RWPE1 (cell line): ENCODE measurements around the gene FOXL3.

Source experiments
- CTCF ChIA-PET: fragments of 350-600 bp; sonication (Branson Sonifier 250); formaldehyde crosslinking; extraction: SDS; loops from one replicate; lab custom pipeline; 2021; lab: Yijun Ruan, JAX
- POLR2A ChIA-PET: fragments of 400-600 bp; formaldehyde crosslinking; extraction: SDS; loops from one replicate; lab custom pipeline; 2020; ENCODE audit warnings: antibody characterized with exemption; ENCODE audit not compliant: low non-redundant PET; lab: Yijun Ruan, JAX
- DNase-seq: peaks from one replicate; pipeline ENCODE4 v3.0.0; 2012; ENCODE audit warnings: low spot score
- H3K27ac ChIP-seq: fragments of 450-650 bp; 2 replicates; pipeline ENCODE4 v1.5.1; 2017
- CTCF ChIP-seq: fragments of 450-650 bp; conservative IDR thresholded peaks from 2 replicates; pipeline ENCODE4 v1.5.1; 2017; ENCODE audit warnings: low read depth, mild to moderate bottlenecking

The FOXL3 gene

GRCh38 chr7:339696-340095 is 49.7 kb downstream of the FOXL3 start:
- DNase-seq: no peak
- ChIA-PET CTCF (interaction anchor here (0.6 kb wide), 1 partner anchor 168 kb away, joined by 3 read pairs; no protein-coding TSS in a partner anchor), POLR2A (no interaction called here)
- no peak overlapping the region; the same call in 1 of the 2 replicates for H3K27ac ChIP-seq
- TF ChIP-seq CTCF: no peak

GRCh38 chr7:340200-340937 is 50.4 kb downstream of the FOXL3 start:
- no peak for TF ChIP-seq CTCF
- ChIA-PET POLR2A (no interaction called here), CTCF (interaction anchor here (0.6 kb wide), 1 partner anchor 167 kb away, joined by 3 read pairs; no protein-coding TSS in a partner anchor)
- no peak overlapping the region for H3K27ac ChIP-seq
- no peak for DNase-seq
